Stimulated activated CD8-positive, alpha-beta memory T cell treated with anti-CD3 and anti-CD28 coated beads, Interleukin-7, amount 100 ng/mL, for 48 hours (primary cell): ENCODE measurements around the gene HS6ST1.

Experiments
- DNase-seq, 2 donors: peaks; one replicate each; pipeline ENCODE4 v3.0.0-alpha.2; 2020; ENCODE audit warnings: low read depth in 1 of 2; ENCODE audit errors: extremely low read depth in 1 of 2

The HS6ST1 gene

DNA sequence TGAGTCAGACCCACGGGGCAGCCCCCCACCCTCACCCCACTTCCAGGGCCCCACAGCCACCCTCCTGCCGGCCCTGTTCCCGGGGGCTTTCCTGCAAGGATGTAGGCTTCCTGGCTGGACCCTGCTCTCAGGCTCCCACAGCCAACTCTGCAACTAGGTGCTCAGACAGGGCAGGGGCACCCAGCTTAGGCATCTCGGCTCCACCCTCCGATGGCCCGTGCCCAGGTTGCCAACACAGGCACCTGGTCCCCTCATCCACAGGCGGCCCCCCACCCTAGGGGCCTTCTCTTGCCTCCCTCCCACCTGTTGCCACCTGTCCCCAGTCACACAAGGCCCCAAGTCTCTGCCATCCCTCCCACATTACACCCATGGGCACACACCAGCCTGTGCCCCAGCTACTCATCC lies 34.6 kb downstream of the HS6ST1 start:
- DNase-seq = no peak

DNA sequence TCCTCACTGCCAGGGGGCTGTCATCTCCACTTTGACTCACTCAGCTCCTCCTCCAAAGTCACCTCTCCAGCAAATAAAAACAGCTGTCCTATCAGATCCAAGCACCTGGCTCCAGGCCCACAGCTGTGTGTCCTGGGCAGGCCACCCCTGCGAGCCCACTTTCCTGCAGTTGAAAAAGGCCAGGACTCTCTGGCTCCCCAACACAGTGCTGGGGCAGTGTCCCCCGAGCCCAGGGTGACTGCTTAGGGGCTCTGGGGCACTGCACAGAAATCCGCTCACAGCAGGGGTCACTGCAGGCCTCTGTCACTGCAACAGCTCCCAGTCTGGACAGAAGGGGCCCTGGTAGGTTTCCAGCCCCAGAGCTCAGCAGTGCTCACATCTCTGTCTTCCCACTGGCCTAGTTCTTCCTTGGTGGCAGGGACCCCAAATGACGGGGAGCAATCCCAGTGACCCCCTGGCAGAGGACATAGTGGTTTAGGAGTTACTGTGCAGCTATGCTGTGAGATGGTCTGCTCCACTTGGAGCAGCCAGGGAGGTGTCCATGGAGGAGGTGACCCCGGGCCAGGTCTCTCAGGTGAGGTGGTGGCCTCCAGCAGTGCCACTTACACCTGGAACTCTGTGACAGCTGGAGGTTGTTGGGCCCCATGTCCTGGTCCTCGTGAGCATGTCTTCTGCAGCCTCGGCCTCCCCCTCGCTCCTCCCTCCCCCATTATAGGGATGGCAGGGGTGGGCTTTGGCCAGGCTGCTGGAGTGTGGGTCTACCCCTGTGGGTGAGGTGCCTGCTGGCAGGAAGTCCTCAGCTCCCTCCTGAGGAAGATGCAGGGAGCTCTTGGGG lies 35.5 kb downstream of the HS6ST1 start:
- no peak for DNase-seq

DNA sequence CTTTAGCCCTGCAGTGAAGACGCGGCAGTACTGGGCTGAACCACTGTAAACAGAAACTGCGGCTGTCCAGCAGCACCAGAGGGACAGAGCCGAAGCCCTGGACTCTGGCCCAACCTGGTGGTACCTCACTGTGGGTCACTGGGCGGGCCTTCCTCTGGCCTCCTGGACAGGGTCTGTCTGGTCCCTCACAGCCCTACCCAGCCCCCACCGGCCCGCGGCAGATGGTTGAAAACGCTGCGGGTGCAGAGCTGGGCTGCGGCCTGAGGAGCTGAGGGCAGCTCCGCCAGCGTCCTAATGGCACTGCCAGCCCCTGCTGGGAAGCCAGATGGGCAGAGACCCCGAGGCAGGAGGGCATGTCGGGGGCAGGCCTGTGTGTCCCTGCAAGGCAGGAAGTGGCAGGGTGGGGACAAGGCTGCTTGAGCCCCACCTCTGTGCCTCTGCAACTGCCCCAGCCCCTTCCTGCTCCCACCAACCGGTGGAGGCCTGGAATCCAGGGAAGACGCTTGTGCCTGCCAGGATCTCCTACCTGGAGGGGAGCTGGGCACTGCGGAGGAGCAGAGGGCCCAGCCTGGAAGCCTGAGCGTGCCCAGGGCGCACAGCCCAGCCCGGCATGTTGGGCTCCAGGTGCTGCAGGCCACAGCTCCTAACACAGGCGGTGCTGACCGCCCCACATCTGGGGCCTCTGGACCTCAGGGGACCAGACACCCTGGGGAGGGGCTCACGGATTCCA lies 36.3 kb downstream of the HS6ST1 start:
- DNase-seq = no peak

DNA sequence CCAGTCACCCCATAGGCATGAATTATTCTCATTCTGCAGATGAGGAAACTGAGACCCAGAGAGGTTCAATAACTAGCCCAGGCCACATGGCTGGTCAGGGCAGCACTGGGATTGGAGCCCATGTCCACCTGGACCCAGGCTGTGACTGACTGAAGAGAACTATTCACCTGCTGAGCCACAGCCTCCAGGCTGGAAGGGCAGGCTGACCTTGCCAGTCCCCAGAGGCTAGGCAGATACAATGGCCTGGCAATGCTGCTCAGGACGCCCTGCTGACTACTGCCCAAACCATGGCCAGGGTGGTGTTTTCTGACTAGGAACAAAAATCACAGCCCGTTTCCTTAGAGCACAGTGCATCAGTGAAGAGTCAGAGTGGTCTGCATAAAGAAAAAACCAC lies 36.8 kb downstream of the HS6ST1 start:
- no peak for DNase-seq

DNA sequence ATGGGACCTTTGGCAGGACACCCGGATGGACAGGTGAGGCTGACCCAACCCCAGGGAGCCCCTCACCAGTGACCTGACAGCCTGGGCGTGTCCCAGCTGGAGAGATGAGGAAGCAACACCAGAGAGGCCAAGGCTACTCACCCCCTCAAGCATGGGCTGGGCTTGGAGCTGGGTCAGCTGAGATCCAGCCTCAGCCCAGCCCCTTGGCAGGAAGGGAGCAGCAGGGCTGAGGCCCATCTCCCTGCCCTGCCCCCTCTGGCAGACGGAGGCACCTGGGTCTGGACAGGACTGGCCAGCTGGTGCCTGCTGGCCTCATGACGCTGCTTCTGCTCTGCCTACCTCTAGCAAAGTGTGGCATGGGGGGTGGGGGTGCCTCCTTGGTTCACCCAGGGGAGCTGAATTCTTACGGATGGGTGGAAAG lies 37.8 kb downstream of the HS6ST1 start:
- DNase-seq = no peak

DNA sequence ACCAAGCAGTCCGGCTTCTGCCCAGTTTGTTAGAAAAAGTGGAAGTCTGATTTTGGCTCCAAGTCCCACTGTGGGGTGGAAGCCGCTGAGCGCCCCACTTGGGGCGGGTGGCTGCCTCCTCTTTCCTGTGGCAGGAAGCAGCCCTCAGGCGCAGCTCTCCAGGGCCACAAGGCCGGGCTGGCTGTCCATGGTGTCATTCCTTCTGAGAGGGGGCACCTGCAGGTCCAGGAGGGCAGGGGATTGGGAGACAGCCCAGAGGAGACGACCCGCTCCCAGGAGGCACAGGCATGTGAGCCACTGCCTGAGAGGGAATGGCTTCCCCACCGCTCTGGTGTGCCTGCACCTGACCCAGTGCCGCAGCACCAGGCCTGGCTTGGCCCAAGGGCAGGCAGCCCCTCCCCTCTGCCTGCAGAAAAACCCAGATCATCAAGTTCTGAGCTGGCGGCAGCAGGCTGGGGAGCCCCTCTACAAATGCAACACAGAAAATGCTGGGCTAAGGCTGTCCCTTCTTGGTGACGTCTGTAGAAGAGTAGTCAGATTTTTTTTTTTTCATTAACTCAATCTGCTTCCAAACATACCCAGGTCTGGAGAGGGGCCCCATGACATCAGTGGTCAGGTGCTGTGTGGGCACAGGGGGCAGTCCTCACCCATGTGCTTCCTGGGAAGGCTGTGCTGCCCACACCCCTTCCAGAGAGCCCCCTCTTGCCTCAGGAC lies 38.4 kb downstream of the HS6ST1 start:
- no peak for DNase-seq

DNA sequence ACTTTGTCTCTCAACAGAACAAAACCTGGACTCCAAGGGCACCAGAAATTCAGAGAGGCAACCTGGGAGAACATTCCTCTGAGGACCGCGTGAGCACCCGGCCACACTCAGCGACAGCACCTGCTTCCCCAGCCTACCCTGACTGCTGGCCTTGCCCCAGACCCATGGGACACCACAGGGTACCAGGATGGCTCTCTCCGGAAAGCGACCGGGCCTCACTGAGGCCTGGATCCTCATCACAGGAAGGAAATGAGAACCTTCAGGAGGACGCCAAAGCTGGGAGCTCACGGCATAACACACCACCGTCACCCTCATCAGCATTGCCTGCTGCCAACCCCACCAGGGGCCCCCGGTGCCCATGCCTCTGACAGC lies 38.9 kb downstream of the HS6ST1 start:
- DNase-seq = no peak

DNA sequence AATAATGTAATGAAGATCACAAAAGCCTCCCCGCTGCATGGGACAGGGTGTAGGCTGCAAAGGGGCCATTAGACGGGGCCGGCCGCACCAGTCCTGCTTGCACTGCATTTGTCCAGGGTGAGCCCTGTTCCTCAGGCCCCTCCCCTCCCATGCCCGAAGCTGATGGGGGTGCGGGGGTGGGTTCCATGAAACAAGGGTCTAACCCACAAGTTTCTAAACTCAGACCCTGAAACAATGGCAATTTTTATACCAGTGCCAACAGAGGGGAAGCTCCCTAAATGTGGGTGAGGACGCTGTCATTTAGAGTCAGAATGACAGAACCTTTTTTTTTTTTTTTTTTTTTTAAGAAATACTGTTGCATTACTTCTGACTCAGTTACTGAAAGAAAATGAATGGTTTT lies 39.7 kb downstream of the HS6ST1 start:
- no peak for DNase-seq

DNA sequence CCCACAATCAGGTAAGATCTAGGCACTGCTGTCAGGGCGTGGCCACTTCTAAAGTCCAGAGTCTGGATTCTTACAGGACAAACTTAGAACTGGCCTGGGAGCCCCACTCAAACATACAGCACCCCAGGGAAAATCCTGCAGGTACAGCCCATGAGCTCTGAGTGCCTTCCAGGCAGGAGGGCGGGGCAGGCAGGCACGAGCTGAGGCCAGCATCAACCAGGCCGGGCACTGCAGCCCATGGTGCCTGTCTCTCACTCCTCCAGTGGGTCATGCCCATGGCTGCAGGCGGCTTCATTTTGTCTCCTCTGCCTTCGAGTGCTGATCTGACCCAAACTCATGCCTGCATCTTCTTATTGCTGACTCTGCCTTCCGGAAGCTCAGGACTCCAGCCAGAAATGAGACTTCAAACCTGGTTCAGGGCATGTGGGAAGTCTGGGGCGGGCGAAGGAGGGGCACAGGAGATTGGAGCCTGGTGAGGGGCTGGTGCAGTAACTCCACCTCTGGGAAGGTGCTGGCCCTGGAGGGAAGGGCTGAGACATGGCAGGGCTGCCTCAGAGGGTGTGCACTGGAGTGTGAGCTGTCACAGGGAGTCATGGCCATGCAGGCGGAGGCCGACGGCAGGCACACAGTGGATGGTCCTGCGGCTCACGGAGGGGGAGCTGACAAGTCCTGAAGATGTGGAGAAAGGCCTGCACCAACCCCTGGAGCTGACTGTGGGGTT lies 40.5 kb downstream of the HS6ST1 start:
- no peak for DNase-seq

DNA sequence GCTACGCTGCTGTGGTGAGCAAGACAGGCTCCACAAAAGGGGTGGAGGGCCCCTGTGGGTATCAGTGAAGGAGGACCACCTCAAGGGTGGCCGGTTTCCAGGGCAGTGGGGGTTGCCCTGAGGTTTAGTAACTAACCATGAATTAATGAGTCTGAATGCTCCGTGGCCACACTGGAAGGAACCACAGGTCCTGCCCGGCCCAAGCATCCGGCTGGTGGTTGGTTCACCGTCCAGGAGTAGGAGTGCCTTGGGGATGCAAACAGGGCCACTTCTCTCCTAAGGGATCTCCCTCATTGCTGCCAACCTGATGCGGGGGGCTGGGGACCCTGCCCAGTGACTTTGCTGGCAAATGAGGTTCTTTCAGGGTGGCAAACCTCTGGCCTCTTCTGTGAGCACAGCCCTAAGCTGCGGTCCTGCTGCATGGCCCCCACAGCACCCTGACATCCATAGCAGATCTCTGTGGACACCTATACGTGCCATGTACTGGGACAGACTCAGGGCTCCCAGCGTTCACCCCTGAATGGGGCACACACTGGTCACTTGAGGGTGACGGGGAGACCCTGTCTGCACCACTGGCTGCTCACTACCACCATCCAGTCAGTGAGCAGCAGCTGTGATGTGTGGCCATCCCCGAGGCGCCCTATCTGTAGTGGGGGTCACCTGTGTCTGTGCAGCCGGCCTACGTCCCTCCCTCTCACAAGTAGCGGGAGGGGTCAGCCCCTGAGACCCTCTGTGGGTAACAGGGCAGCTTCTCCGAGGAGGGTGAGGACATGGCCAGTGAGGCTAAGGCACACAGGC lies 41.6 kb downstream of the HS6ST1 start:
- DNase-seq = no peak

DNA sequence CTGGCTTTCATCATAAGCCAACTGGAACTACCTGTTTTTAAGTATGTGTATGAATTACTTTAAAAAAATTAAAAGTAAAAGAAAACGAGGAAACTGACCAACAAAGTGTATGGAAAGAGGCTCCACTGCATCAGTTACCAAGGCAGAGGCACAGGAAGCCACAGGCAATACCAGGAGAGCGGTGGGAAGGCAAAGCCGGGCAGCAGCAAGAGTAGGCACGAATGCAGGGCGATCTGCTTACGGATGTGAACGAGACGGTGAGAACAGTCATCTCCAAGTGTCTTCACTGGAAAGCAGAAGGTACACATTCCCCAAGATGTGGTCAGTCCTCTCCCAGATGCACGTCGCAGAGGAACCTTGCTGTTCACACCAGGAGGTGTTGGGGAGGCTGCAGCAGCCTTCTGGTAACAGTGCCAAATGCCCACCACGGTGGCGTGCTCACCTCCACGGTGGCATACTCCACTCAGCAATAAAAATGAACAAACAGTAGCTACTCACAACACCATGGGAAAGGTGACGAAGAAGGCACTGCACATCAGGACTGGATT lies 43.1 kb downstream of the HS6ST1 start:
- DNase-seq = no peak

DNA sequence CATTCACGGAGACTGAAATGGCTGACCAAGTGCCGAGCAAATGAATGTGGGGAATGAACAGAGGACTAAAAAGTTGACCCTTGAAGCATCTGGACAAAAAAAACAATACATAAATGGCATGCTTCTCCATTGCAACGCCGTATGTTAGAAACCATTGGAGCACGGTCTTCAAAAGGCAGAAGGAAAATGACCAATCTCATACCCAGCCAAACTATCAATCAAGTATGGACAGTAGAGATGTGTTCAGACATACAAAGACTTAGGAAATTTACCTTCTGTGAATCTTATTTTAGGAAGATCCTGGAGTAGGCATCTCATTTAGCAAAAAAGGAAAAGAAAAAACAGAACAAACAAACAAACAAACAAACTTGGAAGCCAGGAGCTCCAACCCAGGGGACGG lies 44.5 kb downstream of the HS6ST1 start:
- DNase-seq = no peak

DNA sequence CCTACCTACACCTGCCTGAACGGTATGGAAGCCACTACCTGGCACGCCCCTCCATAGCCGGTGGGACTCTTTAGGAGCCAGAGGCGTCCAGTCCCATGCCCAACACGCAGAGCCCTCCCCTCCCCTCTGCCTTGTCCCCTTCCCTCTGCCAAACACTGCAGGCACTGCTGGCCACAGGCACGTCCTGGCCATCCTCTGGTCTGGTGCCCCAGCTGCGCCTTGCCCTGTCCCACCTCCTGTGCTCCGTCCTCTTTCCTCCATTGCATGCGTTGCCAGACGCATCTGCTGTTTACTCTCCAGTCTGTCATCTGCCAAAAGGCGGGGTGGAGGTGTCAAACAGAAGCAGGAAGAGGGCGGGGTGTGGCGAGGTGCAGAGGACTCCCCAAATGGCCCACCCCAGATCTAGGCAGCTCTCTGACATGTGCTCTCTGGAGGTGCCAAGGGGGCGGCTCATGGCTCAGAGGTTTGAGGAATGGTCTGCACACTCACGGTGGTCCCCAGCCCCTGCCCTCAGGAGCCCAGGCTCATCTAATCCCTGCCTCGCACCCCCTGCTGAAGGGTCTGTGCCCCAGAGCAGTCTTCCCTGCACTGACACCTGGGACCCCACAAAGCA lies 45.1 kb downstream of the HS6ST1 start:
- DNase-seq = no peak

DNA sequence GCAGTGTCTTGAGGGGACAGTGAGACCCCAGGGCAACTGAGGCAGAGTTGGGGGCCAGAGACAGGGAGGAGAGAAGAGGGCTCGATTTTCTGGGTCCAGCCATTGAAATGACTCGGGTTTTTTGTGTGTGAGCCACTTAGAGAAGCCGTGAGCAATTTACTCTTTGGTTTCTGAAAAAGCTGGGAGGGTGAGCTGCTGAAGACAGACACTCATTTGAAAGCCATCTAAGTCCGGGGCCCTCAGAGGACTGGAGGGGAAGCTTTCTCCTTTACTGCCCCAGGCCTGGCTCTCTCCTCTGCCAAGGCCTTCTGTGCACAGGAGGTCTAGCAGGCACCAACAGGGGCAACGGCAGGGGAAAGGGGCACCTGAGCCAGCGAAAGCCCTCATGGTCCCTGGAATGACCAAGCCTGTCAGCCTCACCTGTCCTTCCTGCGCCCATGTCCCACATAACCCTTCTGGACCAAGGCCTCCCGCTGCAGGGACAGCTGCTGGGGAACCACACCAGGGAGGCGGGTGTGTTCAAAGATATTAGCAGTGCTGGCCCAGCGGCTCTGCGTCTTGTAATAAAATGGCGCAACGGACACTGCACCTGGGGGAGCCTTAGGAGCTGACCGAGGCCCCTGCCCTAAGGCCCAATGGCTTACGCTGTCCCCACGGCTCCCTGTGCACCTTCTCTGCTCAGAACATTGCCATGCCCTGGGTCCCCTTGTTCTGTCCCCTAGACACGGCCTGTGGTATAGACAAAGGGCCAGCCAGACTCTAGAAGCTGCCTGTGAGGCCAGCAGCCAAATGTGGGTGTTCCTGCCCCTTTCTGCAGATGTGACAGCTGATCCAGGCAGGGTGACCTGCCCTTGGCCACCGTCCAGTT lies 45.8 kb downstream of the HS6ST1 start:
- DNase-seq = no peak

DNA sequence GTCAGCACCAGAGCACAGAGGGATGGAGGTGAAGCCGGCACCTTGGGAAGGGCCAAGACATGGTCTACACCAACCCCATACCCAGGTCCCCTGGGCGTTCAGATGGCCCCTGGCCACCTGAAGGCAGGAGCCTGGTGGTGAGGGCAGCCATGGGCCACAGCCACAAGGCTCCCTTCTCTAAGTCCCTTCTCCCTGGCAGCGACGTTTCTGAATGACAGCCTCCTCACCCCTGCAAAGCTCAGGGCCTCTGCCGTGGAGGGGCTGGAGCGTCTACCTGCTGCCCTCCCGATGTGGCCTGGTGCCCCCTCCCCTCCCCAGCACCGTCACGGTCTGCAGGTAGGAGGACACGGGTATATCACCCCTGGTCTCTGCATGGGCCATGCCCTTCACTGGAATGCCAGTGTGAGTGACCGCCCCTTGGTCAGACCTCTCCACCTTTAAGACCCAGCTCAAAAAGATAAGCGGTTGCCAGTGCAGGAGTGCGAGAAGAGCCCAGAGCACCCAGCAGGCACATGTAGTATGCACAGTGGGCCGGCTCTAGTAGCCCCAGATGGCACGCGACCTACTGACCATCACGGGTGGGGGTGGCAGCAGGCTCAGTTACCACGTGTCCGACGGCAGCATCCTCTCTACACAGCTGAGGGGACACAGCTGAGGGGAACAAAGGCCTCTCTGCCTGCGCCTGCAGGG lies 46.6 kb downstream of the HS6ST1 start:
- no peak for DNase-seq

DNA sequence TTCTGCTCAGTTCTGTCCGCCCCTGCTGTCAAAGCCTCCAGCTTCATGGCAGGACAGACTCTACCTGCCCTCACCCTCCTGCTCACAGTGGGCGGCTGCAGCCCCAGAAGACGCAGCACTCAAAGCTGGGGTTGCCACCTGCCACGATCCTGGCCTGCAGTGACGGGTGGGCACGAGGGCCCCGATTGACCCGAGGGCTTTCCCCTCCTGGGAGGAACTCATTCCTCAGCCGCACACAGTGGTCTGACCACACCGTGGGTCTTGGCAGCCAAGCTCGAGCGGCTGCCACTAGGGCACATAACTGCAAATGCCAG lies 47.1 kb downstream of the HS6ST1 start:
- DNase-seq = no peak

DNA sequence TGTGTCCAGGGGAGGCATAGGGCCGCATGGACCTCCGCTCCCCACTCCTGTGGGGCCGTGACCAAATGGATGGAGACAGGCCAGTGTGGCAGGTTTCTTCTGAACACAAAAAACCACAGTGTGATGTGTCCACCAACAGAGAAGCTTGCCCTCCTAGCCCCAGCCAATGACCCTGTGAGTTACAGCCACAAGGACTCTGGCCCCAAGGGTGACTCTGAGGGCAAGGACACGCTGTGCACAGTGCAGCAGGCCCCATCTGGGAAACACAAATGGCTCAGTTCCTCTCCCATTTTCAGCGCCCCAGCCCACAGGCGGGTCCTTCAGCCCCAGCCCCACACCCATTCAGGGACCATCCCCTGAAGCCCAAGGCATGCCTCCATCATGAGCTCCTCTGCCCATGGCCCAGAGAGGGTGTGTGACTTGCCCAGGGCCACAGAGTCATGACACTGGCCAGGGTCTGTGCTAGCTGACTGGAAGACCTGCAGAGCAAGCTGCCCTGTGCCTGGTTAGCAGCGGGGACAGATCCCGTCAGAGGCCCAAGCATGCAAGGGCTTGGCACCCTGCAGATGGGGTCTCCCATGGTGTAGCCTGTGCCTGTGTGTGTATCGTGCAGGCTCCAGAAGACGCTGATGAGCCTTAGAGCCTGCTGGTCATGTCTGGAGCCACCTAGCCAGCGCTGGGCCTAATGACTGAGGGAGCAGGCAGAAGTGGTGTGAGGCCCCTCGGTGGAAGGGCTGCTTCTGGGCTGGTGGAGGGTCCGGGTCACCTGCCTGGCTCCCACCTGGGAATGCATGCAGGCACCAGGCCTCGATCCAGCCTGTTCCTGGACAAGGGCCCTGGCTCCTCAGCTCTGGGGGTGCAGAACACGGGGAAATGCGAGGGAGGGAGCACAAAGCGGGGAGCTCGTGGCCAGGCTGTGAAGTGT lies 47.7 kb downstream of the HS6ST1 start:
- DNase-seq = no peak
